ENCODE results near the gene NPC1. TPM values are rescaled to one million over a fixed set of nuclear protein-coding genes. Genes with fewer than 3 reads are reported as not detected.

The NPC1 gene
- total RNA-seq, 1 experiment from 2014 or later = 51.6 TPM

DNA sequence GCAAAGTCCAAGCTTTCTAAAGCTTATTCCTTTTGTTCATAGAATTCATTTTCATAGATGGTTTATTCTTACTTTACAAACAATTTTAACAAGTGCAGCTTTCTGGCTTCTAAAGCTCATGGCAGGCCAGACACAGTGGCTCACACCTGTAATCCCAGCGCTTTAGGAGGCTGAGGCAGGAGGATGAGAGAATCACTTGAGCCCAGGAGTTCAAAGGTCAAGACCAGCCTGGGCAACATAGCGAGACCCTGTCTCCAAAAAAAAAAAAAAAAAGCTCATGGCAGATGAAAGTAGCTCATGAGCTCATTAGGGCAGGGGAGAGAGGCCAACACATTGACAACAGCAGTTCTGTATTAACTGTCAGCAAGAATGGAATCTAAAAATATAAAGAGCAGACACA is 28.1 kb upstream of the NPC1 start:
- Histone ChIP-seq H3K9me2 (ENCODE audit: insufficient read depth) (no peaks in the 10 kb centered on the region), H3K4me1 (ENCODE audit: control insufficient read depth in 1 of 2, insufficient read depth in 2 of 2, low read length in 2 of 2) (no peaks in the 10 kb centered on the region), H3K27ac (ENCODE audit: low read depth, low read length) (no peak overlapping the region), H2AFZ (ENCODE audit: low read depth, low read length, poor library complexity, severe bottlenecking) (no peak overlapping the region), H3K9ac (ENCODE audit: low read length) (no peak overlapping the region), H3K79me2 (ENCODE audit: insufficient read depth, low read length) (no peaks in the 10 kb centered on the region), H4K20me1 (ENCODE audit: insufficient read depth) (no peaks in the 10 kb centered on the region), H3K4me3 (replicated peaks in 1 of 2; ENCODE audit: low read depth in 1 of 2, low read length in 2 of 2) (no peak overlapping the region), H3K36me3 (ENCODE audit: control insufficient read depth in 1 of 2, insufficient read depth in 2 of 2, low read length in 2 of 2) (no peaks in the 10 kb centered on the region), H3K4me2 (ENCODE audit: low read length) (no peak overlapping the region), H3K27me3 (ENCODE audit: insufficient read depth, low read length) (no peaks in the 10 kb centered on the region), H3K9me3 (ENCODE audit: control insufficient read depth in 1 of 2, insufficient read depth in 1 of 2, low read depth in 1 of 2, low read length in 2 of 2) (no peaks in the 10 kb centered on the region)
- no peak for ATAC-seq
- RAD21 ChIA-PET (ENCODE audit: low non-redundant PET in 1 of 2, low total read pairs in 2 of 2, uncharacterized antibody in 2 of 2, unreplicated experiment in 2 of 2) = no interaction called here
- BruUV-seq (replicated peaks) = no TSS peak
- intact Hi-C loops (cut with micrococcal nuclease) = no loop called here
- no peak for DNase-seq (ENCODE audit: low read depth, low spot score)
- POLR2A ChIA-PET = no interaction called here
- CTCF ChIA-PET = interaction anchor here (1.7 to 1.8 kb wide), 2 partner anchors 8 to 88 kb away, joined by 3 to 9 read pairs; no protein-coding TSS in a partner anchor
- TF ChIP-seq EZH2phosphoT487 (IDR thresholded peaks at IDR 0.05; ENCODE audit: borderline replicate concordance) = no peak
- TF ChIP-seq TCF7L2 (IDR thresholded peaks at IDR 0.05; ENCODE audit: borderline replicate concordance, extremely low read depth, insufficient read depth, insufficient read length) = no peak
- TF ChIP-seq, protein P1, sequence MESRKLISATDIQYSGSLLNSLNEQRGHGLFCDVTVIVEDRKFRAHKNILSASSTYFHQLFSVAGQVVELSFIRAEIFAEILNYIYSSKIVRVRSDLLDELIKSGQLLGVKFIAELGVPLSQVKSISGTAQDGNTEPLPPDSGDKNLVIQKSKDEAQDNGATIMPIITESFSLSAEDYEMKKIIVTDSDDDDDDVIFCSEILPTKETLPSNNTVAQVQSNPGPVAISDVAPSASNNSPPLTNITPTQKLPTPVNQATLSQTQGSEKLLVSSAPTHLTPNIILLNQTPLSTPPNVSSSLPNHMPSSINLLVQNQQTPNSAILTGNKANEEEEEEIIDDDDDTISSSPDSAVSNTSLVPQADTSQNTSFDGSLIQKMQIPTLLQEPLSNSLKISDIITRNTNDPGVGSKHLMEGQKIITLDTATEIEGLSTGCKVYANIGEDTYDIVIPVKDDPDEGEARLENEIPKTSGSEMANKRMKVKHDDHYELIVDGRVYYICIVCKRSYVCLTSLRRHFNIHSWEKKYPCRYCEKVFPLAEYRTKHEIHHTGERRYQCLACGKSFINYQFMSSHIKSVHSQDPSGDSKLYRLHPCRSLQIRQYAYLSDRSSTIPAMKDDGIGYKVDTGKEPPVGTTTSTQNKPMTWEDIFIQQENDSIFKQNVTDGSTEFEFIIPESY (IDR thresholded peaks at IDR 0.05; ENCODE audit: extremely low read depth, insufficient replicate concordance, low read length) = no peak
- TF ChIP-seq, protein P2, sequence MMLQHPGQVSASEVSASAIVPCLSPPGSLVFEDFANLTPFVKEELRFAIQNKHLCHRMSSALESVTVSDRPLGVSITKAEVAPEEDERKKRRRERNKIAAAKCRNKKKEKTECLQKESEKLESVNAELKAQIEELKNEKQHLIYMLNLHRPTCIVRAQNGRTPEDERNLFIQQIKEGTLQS (IDR thresholded peaks at IDR 0.05) = no peak
- TF ChIP-seq ZNF274 (IDR thresholded peaks at IDR 0.05; ENCODE audit: low read depth, low read length) = no peak
- no peak for TF ChIP-seq CEBPB (IDR thresholded peaks at IDR 0.05; ENCODE audit: low read depth)
- no peak for TF ChIP-seq ZFX (IDR thresholded peaks at IDR 0.05)
- no peak for TF ChIP-seq POLR2A (IDR thresholded peaks at IDR 0.05; ENCODE audit: borderline replicate concordance, extremely low read depth, insufficient read depth, insufficient read length)
- no peak for TF ChIP-seq ELF1 (IDR thresholded peaks at IDR 0.05; ENCODE audit: borderline replicate concordance, low read depth)
- no peak for TF ChIP-seq SRF (IDR thresholded peaks at IDR 0.05; ENCODE audit: low read depth)
- TF ChIP-seq, protein P3, sequence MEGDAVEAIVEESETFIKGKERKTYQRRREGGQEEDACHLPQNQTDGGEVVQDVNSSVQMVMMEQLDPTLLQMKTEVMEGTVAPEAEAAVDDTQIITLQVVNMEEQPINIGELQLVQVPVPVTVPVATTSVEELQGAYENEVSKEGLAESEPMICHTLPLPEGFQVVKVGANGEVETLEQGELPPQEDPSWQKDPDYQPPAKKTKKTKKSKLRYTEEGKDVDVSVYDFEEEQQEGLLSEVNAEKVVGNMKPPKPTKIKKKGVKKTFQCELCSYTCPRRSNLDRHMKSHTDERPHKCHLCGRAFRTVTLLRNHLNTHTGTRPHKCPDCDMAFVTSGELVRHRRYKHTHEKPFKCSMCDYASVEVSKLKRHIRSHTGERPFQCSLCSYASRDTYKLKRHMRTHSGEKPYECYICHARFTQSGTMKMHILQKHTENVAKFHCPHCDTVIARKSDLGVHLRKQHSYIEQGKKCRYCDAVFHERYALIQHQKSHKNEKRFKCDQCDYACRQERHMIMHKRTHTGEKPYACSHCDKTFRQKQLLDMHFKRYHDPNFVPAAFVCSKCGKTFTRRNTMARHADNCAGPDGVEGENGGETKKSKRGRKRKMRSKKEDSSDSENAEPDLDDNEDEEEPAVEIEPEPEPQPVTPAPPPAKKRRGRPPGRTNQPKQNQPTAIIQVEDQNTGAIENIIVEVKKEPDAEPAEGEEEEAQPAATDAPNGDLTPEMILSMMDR (IDR thresholded peaks at IDR 0.05 in 2 of 3, conservative IDR thresholded peaks at IDR 0.05 in 1 of 3; ENCODE audit: borderline replicate concordance in 1 of 3, insufficient read depth in 1 of 3, low read depth in 2 of 3, low read length in 2 of 3) = no peak
- TF ChIP-seq CBX3 (IDR thresholded peaks at IDR 0.05; ENCODE audit: low read depth) = no peak
- no peak for TF ChIP-seq EGR1 (IDR thresholded peaks at IDR 0.05; ENCODE audit: low read depth)
- no peak for TF ChIP-seq POLR2AphosphoS5 (IDR thresholded peaks at IDR 0.05; ENCODE audit: low read depth, low read length)
- no peak for TF ChIP-seq SIN3A (IDR thresholded peaks at IDR 0.05; ENCODE audit: low read depth)
- TF ChIP-seq, protein P4, sequence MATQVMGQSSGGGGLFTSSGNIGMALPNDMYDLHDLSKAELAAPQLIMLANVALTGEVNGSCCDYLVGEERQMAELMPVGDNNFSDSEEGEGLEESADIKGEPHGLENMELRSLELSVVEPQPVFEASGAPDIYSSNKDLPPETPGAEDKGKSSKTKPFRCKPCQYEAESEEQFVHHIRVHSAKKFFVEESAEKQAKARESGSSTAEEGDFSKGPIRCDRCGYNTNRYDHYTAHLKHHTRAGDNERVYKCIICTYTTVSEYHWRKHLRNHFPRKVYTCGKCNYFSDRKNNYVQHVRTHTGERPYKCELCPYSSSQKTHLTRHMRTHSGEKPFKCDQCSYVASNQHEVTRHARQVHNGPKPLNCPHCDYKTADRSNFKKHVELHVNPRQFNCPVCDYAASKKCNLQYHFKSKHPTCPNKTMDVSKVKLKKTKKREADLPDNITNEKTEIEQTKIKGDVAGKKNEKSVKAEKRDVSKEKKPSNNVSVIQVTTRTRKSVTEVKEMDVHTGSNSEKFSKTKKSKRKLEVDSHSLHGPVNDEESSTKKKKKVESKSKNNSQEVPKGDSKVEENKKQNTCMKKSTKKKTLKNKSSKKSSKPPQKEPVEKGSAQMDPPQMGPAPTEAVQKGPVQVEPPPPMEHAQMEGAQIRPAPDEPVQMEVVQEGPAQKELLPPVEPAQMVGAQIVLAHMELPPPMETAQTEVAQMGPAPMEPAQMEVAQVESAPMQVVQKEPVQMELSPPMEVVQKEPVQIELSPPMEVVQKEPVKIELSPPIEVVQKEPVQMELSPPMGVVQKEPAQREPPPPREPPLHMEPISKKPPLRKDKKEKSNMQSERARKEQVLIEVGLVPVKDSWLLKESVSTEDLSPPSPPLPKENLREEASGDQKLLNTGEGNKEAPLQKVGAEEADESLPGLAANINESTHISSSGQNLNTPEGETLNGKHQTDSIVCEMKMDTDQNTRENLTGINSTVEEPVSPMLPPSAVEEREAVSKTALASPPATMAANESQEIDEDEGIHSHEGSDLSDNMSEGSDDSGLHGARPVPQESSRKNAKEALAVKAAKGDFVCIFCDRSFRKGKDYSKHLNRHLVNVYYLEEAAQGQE (IDR thresholded peaks at IDR 0.05; ENCODE audit: low read depth) = no peak
- TF ChIP-seq SP1 (IDR thresholded peaks at IDR 0.05; ENCODE audit: low read depth) = no peak
